Brain microvascular endothelial cell (primary cell): ENCODE results near the gene LSMEM2.
A peak's percentile ranks its signal among the peaks of the same experiment; 100 is the strongest.

ENCODE experiments used
- DNase-seq: peaks from one replicate; pipeline ENCODE4 v3.0.0-alpha.2; 2020
- H3K27ac ChIP-seq: fragments of 250-450 bp; sonication (Bioruptor Pico); 2 replicates; pipeline ENCODE4 v1.5.1; 2020; ENCODE audit warnings: mild to moderate bottlenecking, moderate library complexity
- H3K27me3 ChIP-seq: fragments of 250-450 bp; sonication (Bioruptor Pico); replicated peaks from 2 replicates; pipeline ENCODE4 v1.5.1; 2020; ENCODE audit warnings: mild to moderate bottlenecking
- H3K36me3 ChIP-seq: fragments of 250-450 bp; sonication (Bioruptor Pico); replicated peaks from 2 replicates; pipeline ENCODE4 v1.5.1; 2020; ENCODE audit warnings: mild to moderate bottlenecking
- H3K4me3 ChIP-seq: 2 replicates; pipeline ENCODE4 v1.5.1; 2011; ENCODE audit warnings: low read depth, mild to moderate bottlenecking, control low read depth, low read length, moderate library complexity
- CTCF ChIP-seq: IDR thresholded peaks from 2 replicates; pipeline ENCODE4 v1.5.1; 2011; ENCODE audit warnings: low read depth, mild to moderate bottlenecking, moderate library complexity, low read length, control low read depth, inconsistent platforms; ENCODE audit errors: missing control alignments
- in situ Hi-C: cut with HindIII; loops from 2 replicates; pipeline ENCODE4 v1.10.0; 2017; ENCODE audit warnings: low sequenced_read_pairs, low pct_ligation_motif_present

LSMEM2 gene

GRCh38 chr3:50233176-50233575, 45.7 kb upstream of the LSMEM2 start:
- no peaks in the 10 kb centered on the region for H3K27me3 ChIP-seq
- no peaks in the 10 kb centered on the region for H3K36me3 ChIP-seq
- in situ Hi-C loops = no loop called here
- no peak for TF ChIP-seq CTCF
- no peak for DNase-seq
- no peak overlapping the region for H3K27ac ChIP-seq
- no peak overlapping the region for H3K4me3 ChIP-seq

DNA sequence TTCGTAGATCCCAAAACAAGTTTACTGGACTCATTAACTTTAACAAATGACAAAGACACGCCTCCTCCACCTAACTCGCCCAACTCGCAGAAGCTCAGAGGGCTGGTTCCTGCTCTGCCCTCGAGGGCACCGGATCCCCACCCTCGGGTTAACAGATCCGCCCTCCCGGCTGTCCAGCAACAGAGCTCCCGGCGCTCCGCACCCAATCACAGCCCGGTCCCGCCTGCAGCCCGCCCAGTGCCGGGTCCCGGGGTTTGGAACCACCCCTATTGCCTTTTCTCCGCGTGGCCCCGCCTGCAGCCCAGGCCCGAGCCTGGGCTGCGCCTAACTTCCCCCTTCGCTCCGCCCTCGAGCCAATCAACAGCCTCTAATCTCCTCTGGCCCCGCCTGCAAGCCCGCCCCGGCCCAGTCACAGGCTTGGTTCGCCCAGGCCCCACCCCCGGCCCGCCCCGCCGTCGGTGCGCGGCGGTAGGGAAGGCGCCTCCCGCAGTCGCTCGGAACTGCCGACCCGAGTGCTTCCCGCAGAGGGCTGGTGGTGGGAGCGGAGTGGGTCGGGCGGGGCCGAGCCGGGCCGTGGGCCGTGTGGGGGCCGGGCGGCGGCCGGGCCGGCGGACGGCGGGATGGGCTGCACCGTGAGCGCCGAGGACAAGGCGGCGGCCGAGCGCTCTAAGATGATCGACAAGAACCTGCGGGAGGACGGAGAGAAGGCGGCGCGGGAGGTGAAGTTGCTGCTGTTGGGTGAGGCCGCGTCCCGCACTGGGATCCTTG, 43.0 kb upstream of the LSMEM2 start, which contains the start of gene GNAI2:
Gene GNAI2, plus strand, starts transcription at position 489 of the 768 bp plus-strand sequence. Its CDS starts 132 bp downstream, at position 621.
- in situ Hi-C loops = no loop called here
- no peaks in the 10 kb centered on the region for H3K36me3 ChIP-seq
- no peaks in the 10 kb centered on the region for H3K27me3 ChIP-seq
- H3K4me3 ChIP-seq = peak within 1 kb of the TSS; percentile 90
- no peak for TF ChIP-seq CTCF
- peak within 1 kb of the TSS; percentile 28 for H3K27ac ChIP-seq
- peak; percentile 97 for DNase-seq

GRCh38 chr3:50236484-50237132, 42.3 kb upstream of the LSMEM2 start:
- peak overlapping the region; percentile 28 for H3K27ac ChIP-seq
- TF ChIP-seq CTCF = no peak
- no peaks in the 10 kb centered on the region for H3K27me3 ChIP-seq
- no peak for DNase-seq
- peak overlapping the region; percentile 90 for H3K4me3 ChIP-seq
- in situ Hi-C loops = no loop called here
- H3K36me3 ChIP-seq = no peaks in the 10 kb centered on the region

DNA sequence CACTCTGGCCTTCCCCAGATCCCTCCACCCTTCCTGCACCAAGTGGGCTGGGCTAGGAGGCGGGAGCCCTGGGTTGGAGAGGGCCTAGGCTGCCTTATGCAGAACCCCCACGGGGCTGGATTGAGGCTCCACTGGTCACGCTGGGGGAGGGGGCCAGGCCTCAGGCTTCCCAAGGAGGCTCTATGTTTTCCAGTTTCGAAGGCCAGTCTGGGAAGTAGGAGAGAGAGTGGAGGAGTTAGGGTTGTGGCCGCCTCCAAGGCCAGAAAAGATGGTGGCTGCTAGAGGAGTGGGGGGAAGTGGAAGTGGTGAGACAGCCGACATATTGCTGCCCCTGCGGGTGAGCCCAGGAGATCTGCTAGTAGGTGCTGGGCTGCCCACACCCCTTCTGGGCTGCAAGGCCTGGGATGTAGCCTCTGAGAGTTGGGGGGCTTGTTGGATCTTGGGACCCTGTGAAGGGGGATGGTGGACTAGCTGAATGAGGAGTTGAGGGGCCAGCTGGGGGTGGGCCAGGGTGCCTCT, 41.7 kb upstream of the LSMEM2 start:
- in situ Hi-C loops = no loop called here
- DNase-seq = no peak
- H3K27me3 ChIP-seq = no peaks in the 10 kb centered on the region
- H3K27ac ChIP-seq = no peak overlapping the region
- H3K36me3 ChIP-seq = no peaks in the 10 kb centered on the region
- no peak for TF ChIP-seq CTCF
- H3K4me3 ChIP-seq = peak overlapping the region; percentile 90

- H3K27ac ChIP-seq = peak overlapping the region; percentile 17
- no peaks in the 10 kb centered on the region for H3K27me3 ChIP-seq
- H3K36me3 ChIP-seq = no peaks in the 10 kb centered on the region
- peak; percentile 70 for DNase-seq
- TF ChIP-seq CTCF = no peak
- in situ Hi-C loops = no loop called here
- H3K4me3 ChIP-seq = peak overlapping the region; percentile 90
Measured at GRCh38 chr3:50237754-50238548, 40.9 kb upstream of the LSMEM2 start.
